ENCODE data around the gene PRKN. TPM values are rescaled to one million over a fixed set of nuclear protein-coding genes. Genes with fewer than 3 reads are reported as not detected.

PRKN gene
- total and polyA plus RNA-seq, 9 of the 15 experiments (the other 6 are each of a cell fraction or from before 2014, with no cell fraction given) = 0.03 to 0.96 (median 0.15) TPM; not detected in 2

DNA sequence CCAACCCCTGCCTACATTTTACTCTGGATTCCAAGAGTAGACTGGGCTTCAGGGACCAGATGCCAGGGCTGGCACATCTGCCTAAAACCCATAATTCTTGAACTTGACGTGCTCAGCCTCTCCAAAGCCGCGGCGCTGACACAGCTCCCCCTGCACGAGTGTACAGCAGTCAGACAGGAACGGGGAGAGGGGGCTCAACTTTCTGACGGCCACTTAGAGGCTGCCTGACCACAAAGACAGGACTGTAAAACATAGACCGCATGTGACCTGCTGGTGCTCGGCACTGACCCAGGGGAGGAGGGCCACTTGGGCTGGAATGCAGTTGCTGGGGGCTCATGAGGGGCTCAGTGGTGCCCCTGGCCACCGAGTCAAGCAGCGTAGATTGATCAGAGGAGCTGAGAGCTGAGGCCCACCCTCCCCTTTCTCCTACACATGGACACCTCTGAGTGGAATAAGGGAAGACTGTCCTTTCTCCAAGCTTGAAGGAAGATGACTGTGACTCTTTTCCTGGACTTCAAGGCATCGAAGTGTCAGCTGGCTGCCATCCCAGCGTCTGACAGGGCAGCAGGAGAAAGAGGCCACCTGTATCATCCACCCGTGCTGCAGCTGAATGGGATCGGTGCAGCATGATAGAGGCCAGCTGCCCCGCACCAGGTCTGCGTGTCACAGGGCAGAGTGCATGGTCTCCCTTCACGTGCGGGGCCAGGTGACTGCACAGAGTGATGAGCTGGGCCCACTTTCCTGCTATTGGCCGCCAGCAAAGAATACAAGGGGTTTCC lies 1282.4 kb downstream of the PRKN start:
- peaks cover 0 to 4% of the 10 kb centered on the region in 2 experiments; a peak in 2 of 5 replicates for H3K4me1 ChIP-seq (replicated peaks in 1 of 2; ENCODE audit: control insufficient read depth in 2 of 2, insufficient read depth in 2 of 2, low read length in 2 of 2)
- H3K9me1 ChIP-seq (ENCODE audit: control insufficient read depth, insufficient read depth, low read length) = no peaks in the 10 kb centered on the region
- H3K79me2 ChIP-seq (ENCODE audit: control insufficient read depth, insufficient read depth, low read length) = no peaks in the 10 kb centered on the region
- FAIRE-seq (no peak), DNase-seq (ENCODE audit: extremely low read depth in 1 of 4, low spot score in 3 of 4) (no peak), ATAC-seq (no peak)
- ChIA-PET POLR2A (interaction anchor here (1.0 to 1.4 kb wide), 2 partner anchors 10 to 478 kb away, joined by 3 to 4 read pairs; no protein-coding TSS in a partner anchor), CTCF (ENCODE audit: low intra/inter-chr PET ratio) (no interaction called here)
- WGBS (ENCODE audit: insufficient coverage, low coverage, missing lambda C conversion rate) = under 1% methylated on average over 20 of the region's 20 CpGs
- BruUV-seq (replicated peaks) = no TSS peak
- in situ Hi-C loops (cut with MboI) (no loop called here), intact Hi-C loops (cut with micrococcal nuclease) (no loop called here)
- H4K20me1 ChIP-seq (replicated peaks; ENCODE audit: control insufficient read depth, insufficient read depth, low read length) = no peaks in the 10 kb centered on the region
- no peaks in the 10 kb centered on the region for H3K9me3 ChIP-seq (replicated peaks; ENCODE audit: control insufficient read depth, insufficient read depth, low read depth, low read length)
- peaks cover 56 to 72% of the 10 kb centered on the region in 2 experiments for H3K27me3 ChIP-seq (ENCODE audit: control insufficient read depth in 2 of 2, insufficient read depth in 2 of 2, low read length in 2 of 2)
- no peak overlapping the region for H3K9ac ChIP-seq (ENCODE audit: insufficient read depth in 1 of 2, low read depth in 2 of 2, low read length in 2 of 2)
- H3K4me2 ChIP-seq (ENCODE audit: insufficient read depth, low read length) = no peak overlapping the region
- no peak overlapping the region for H3K27ac ChIP-seq (ENCODE audit: extremely low read depth, low read depth, low read length)
- no peak overlapping the region for H2AFZ ChIP-seq (ENCODE audit: low read depth, low read length)
- TF ChIP-seq ZNF699 (CRISPR knock-in tag; IDR thresholded peaks at IDR 0.05; ENCODE audit: insufficient replicate concordance) = no peak
- TF ChIP-seq, protein P1, sequence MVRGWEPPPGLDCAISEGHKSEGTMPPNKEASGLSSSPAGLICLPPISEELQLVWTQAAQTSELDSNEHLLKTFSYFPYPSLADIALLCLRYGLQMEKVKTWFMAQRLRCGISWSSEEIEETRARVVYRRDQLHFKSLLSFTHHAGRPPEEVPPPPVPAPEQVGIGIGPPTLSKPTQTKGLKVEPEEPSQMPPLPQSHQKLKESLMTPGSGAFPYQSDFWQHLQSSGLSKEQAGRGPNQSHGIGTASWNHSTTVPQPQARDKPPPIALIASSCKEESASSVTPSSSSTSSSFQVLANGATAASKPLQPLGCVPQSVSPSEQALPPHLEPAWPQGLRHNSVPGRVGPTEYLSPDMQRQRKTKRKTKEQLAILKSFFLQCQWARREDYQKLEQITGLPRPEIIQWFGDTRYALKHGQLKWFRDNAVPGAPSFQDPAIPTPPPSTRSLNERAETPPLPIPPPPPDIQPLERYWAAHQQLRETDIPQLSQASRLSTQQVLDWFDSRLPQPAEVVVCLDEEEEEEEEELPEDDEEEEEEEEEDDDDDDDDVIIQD (CRISPR knock-in tag; IDR thresholded peaks at IDR 0.05) = no peak
- no peak for TF ChIP-seq STAG1 (CRISPR knock-in tag; IDR thresholded peaks at IDR 0.05; ENCODE audit: borderline replicate concordance)
- TF ChIP-seq BRCA1 (IDR thresholded peaks at IDR 0.05) = no peak
- TF ChIP-seq BRCA1 (CRISPR knock-in tag; IDR thresholded peaks at IDR 0.05) = no peak
- TF ChIP-seq TBL1XR1 (IDR thresholded peaks at IDR 0.05; ENCODE audit: low read length in 2 of 2) = no peak
- H3K36me3 ChIP-seq (ENCODE audit: control insufficient read depth, insufficient read depth, low read length) = no peaks in the 10 kb centered on the region
- H3K4me3 ChIP-seq = no peak overlapping the region
